D721Med (cell line): ENCODE results near the gene VRK2.

Source experiments
- DNase-seq: peaks from one replicate; pipeline ENCODE4 v3.0.0; 2011; ENCODE audit warnings: low spot score; ENCODE audit not compliant: insufficient read length
- FAIRE-seq: peaks from 2 replicates; lab custom pipeline; 2011; peaks lifted over from hg19 to GRCh38; lab: Jason Lieb, UNC
- TF ChIP-seq, protein P1 (sequence below): IDR thresholded peaks from 2 replicates; pipeline ENCODE4 v1.5.1; 2012; ENCODE audit warnings: mild to moderate bottlenecking, control low read depth; ENCODE audit not compliant: insufficient read depth; ENCODE audit errors: missing control alignments

Gene VRK2

DNA sequence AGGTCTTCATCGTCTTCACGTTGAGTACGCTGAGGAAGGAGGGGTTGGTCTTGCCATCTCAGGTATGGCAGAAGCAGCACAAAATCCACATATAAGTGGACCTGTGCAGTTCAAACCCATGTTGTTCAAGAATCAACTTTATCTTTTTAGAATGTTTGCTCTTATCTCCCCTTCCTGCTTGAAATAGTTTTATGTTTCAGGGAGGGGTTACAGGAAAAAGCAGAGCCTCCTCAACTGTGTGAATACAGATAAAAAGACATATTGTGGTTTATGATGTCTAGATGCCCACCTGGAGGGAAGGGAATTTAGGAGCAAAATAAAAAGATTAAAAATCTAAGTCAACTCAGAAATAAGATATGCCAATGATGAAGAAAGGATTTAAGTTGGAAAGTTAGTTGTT, 75.9 kb downstream of the VRK2 start:
- no peak for DNase-seq
- TF ChIP-seq, protein P1, sequence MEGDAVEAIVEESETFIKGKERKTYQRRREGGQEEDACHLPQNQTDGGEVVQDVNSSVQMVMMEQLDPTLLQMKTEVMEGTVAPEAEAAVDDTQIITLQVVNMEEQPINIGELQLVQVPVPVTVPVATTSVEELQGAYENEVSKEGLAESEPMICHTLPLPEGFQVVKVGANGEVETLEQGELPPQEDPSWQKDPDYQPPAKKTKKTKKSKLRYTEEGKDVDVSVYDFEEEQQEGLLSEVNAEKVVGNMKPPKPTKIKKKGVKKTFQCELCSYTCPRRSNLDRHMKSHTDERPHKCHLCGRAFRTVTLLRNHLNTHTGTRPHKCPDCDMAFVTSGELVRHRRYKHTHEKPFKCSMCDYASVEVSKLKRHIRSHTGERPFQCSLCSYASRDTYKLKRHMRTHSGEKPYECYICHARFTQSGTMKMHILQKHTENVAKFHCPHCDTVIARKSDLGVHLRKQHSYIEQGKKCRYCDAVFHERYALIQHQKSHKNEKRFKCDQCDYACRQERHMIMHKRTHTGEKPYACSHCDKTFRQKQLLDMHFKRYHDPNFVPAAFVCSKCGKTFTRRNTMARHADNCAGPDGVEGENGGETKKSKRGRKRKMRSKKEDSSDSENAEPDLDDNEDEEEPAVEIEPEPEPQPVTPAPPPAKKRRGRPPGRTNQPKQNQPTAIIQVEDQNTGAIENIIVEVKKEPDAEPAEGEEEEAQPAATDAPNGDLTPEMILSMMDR = no peak
- no peak for FAIRE-seq

DNA sequence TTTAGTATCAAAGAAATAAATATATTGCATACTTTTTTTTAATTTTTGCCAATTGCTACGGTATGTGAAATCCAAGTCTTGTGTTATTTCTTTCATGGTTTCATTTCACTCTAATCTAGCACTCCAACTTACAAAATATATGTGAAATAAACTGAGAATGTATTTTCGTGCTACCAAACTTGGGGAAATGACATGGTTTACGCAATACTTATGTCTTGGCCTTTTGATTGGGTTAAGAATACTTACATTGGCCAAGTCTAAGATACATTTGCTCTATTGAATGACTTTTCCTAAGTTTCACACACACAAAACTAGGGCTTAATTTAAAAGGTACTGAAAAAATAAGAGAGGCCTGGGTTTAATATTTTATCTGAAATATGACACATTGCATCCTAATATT, 80.5 kb downstream of the VRK2 start:
- TF ChIP-seq, protein P1 = no peak
- no peak for DNase-seq
- FAIRE-seq = peak; percentile 68

GRCh38 chr2:58130238-58130637, 83.6 kb downstream of the VRK2 start:
- FAIRE-seq (peak; percentile 41), DNase-seq (no peak)
- TF ChIP-seq, protein P1 = no peak

- DNase-seq (no peak), FAIRE-seq (no peak)
Measured at GRCh38 chr2:58131191-58132011, 84.8 kb downstream of the VRK2 start.

GRCh38 chr2:58133395-58133794, 86.8 kb downstream of the VRK2 start:
- TF ChIP-seq, protein P1 = no peak
- FAIRE-seq = no peak

More at GRCh38 chr2:58131191-58132011, 84.8 kb downstream of the VRK2 start:
- TF ChIP-seq, protein P1 = peak; percentile 48

DNA sequence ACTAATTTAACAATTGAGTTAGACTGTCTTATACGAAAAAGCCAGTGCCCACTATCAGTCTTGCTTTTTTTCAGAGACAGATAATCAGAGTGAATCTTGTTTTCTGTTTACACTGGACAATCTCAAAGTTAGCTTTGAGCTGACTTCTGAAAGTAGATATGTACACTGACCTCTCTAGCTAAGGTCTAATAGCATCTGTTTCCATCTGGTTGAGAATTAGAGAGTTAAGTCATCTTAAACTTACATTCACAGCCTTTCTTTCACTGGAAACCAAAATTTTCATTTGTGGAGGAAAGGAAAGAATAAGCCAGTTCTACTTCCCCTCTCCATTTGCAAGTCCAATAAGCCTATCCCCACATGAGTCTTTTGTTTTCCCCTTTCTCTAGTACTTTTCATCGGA, 89.3 kb downstream of the VRK2 start:
- TF ChIP-seq, protein P1 = no peak
- no peak for FAIRE-seq
- DNase-seq = no peak

More at GRCh38 chr2:58133395-58133794, 86.8 kb downstream of the VRK2 start:
- DNase-seq = no peak

DNA sequence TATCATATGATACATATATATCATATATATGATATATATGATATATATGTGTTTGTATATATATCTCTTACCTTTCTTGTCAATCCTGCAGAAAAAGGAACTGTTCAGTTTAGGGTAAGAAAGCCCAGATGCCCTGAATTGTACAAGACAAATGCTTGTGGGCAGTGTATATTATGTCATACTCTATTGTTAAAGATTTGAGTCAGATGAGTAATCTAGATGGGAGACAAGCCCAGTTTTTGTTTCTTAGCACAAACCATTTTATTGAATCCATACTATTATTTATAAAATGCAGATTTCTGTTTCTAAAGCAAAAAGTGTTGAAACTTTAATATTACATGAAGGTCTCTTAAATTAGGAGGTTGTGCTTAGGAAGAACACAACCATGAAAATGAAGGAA, 90.6 kb downstream of the VRK2 start:
- TF ChIP-seq, protein P1 = no peak
- no peak for FAIRE-seq
- DNase-seq = no peak
